ENCODE data around the gene STEAP1B. TPM values are rescaled to one million over a fixed set of nuclear protein-coding genes. Genes with fewer than 3 reads are reported as not detected.

Gene STEAP1B
- total RNA-seq, 1 donor from 2014 or later = 0.17 TPM

DNA sequence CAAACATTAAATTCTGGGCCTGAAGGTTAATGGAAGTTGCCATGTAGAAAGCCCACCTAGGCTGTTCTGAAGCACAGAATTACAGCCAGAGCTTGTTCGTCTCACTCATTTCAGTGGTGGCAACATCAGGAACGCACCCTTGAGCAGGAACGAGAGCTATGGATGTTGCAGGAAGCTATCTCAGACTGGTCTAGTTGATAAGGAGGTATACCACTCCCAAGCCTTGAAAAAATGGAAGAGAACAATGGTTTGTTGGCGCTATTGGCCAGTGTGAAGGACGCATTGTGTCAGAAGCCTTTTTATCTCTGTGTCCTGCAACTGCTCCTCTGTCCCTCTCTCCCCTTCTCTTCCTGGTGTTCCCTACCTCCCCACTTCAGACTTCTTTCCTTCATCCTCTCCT lies 82.1 kb downstream of the STEAP1B start:
- TF ChIP-seq, protein P1, sequence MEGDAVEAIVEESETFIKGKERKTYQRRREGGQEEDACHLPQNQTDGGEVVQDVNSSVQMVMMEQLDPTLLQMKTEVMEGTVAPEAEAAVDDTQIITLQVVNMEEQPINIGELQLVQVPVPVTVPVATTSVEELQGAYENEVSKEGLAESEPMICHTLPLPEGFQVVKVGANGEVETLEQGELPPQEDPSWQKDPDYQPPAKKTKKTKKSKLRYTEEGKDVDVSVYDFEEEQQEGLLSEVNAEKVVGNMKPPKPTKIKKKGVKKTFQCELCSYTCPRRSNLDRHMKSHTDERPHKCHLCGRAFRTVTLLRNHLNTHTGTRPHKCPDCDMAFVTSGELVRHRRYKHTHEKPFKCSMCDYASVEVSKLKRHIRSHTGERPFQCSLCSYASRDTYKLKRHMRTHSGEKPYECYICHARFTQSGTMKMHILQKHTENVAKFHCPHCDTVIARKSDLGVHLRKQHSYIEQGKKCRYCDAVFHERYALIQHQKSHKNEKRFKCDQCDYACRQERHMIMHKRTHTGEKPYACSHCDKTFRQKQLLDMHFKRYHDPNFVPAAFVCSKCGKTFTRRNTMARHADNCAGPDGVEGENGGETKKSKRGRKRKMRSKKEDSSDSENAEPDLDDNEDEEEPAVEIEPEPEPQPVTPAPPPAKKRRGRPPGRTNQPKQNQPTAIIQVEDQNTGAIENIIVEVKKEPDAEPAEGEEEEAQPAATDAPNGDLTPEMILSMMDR (conservative IDR thresholded peaks at IDR 0.05; ENCODE audit: low read depth, low read length) = no peak
- no peak overlapping the region for H3K4me3 ChIP-seq (ENCODE audit: low read depth, low read length)
- no peak for DNase-seq (ENCODE audit: low read depth)

DNA sequence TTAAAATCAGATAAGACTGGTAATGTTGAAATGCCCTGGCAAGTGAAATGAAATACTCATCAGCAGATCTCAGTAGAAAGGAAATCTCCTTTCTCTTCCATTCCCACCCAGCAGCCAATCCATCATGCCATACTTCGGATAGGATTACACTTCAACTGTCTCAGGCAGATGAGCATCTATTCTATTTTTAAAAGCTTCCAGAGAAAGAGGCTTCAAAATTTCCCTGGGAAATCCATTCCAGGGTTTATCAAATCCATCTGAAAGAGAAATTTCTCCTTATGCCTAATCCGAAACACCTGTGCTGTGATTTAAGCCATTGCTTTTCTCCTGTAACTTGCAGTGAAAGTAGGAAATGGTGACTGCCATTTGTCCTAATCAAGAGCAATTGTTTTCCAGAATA lies 82.6 kb downstream of the STEAP1B start:
- no peak overlapping the region for H3K4me3 ChIP-seq (ENCODE audit: low read depth, low read length)
- DNase-seq (ENCODE audit: low read depth) = no peak
- TF ChIP-seq, protein P1 (conservative IDR thresholded peaks at IDR 0.05; ENCODE audit: low read depth, low read length) = no peak

GRCh38 chr7:22414424-22414823 lies 85.6 kb downstream of the STEAP1B start:
- TF ChIP-seq, protein P1 (conservative IDR thresholded peaks at IDR 0.05; ENCODE audit: low read depth, low read length) = no peak
- H3K4me3 ChIP-seq (ENCODE audit: low read depth, low read length) = no peak overlapping the region
- no peak for DNase-seq (ENCODE audit: low read depth)

GRCh38 chr7:22413211-22413610 lies 86.8 kb downstream of the STEAP1B start:
- H3K4me3 ChIP-seq (ENCODE audit: low read depth, low read length) = no peak overlapping the region
- no peak for DNase-seq (ENCODE audit: low read depth)
- TF ChIP-seq, protein P1 (conservative IDR thresholded peaks at IDR 0.05; ENCODE audit: low read depth, low read length) = no peak

DNA sequence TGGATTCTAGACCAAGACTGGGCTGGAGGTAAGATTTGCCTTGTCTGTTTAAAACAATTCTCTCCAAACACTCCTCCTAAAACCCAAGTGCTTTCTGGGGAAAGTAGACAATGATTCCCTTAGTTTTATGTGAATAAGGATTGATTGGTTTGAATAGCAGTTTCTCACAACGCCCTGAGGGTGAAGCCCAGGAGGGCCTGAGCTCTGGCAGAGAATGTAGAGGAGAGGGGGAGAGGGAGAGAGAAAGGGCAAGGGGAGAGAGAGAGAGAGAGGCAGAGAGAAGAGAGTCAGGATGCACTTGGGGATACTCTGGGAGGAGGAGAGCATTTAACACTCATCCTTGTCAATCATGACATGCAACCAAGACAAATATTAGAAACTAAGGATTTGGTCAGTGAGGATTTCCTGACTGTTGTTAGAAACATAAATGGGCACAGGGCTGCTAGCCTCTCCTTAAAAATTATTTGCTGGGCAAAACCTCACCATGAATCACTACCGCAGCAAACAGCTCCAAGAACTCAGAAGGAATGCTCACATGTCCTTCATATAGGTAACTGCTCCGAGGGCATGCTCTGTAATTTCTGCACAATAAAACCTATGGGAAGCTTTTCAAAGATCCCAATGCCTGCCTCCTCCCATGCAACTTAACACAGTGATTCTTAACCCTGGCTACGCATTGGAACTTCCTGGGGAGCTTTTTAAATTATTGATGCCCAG lies 87.9 kb downstream of the STEAP1B start:
- no peak overlapping the region for H3K4me3 ChIP-seq (ENCODE audit: low read depth, low read length)
- DNase-seq (ENCODE audit: low read depth) = no peak
- TF ChIP-seq, protein P1 (conservative IDR thresholded peaks at IDR 0.05; ENCODE audit: low read depth, low read length) = no peak

- TF ChIP-seq, protein P1 (conservative IDR thresholded peaks at IDR 0.05; ENCODE audit: low read depth, low read length) = no peak
- no peak overlapping the region for H3K4me3 ChIP-seq (ENCODE audit: low read depth, low read length)
- no peak for DNase-seq (ENCODE audit: low read depth)
Measured at GRCh38 chr7:22406715-22407114, 93.3 kb downstream of the STEAP1B start.

- H3K4me3 ChIP-seq (ENCODE audit: low read depth, low read length) = no peak overlapping the region
- TF ChIP-seq, protein P1 (conservative IDR thresholded peaks at IDR 0.05; ENCODE audit: low read depth, low read length) = no peak
- no peak for DNase-seq (ENCODE audit: low read depth)
Measured at GRCh38 chr7:22404421-22405023, 95.5 kb downstream of the STEAP1B start.

Measured in epithelial cell of proximal tubule (primary cell).